ENCODE results near the gene IFI27L2.

DNA sequence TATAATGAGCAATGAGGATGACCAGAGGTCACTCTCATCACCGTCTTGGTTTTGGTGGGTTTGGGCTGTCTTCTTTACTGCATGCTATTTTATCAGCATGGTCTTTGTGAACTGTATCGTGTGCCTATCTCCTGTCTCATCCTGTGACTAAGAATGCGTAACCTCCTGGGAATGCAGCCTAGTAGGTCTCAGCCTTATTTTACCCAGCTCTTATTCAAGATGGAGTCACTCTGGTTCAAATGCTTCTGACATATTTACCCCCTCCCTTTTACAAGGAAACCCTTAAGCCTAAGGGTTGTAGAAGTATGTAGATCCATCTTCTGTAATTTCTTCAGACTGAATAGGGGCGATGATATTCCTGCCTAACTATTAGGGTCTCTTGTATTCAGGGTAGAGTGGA lies 39.9 kb downstream of the IFI27L2 start:
- TF ChIP-seq, protein P1, sequence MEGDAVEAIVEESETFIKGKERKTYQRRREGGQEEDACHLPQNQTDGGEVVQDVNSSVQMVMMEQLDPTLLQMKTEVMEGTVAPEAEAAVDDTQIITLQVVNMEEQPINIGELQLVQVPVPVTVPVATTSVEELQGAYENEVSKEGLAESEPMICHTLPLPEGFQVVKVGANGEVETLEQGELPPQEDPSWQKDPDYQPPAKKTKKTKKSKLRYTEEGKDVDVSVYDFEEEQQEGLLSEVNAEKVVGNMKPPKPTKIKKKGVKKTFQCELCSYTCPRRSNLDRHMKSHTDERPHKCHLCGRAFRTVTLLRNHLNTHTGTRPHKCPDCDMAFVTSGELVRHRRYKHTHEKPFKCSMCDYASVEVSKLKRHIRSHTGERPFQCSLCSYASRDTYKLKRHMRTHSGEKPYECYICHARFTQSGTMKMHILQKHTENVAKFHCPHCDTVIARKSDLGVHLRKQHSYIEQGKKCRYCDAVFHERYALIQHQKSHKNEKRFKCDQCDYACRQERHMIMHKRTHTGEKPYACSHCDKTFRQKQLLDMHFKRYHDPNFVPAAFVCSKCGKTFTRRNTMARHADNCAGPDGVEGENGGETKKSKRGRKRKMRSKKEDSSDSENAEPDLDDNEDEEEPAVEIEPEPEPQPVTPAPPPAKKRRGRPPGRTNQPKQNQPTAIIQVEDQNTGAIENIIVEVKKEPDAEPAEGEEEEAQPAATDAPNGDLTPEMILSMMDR (IDR thresholded peaks at IDR 0.05) = no peak
- TF ChIP-seq POLR2AphosphoS5 (IDR thresholded peaks at IDR 0.05) = no peak
